NCI-H2029 treated with DMSO at 0.1 percent for 48 hours (cell line): ENCODE data around the gene UNC5C.

Experiments used
- DNase-seq: peaks from one replicate; lab custom pipeline; 2025; lab: John Stamatoyannopoulos, UW

Gene UNC5C

GRCh38 chr4:95124906-95125504 lies 423.8 kb downstream of the UNC5C start:
- DNase-seq = no peak

GRCh38 chr4:95122001-95122400 lies 426.8 kb downstream of the UNC5C start:
- DNase-seq = no peak

DNA sequence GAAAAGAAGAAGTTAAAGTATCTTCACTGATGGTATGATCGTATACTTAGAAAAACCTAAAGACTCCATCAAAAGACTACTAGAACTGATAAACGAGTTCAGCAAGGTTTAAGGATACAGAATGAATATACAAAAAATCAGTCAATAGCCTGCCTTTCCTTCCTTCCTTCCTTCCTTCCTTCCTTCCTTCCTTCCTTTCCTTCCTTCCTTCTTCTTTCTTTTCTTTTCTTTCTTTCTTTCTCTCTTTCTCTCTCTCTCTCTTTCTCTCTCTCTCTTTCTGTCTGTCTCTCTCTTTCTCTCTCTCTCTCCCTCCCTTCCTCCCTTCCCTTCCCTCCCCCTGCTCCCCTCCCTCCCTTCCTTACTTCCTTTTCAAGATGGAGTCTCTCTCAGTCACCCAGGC lies 428.3 kb downstream of the UNC5C start:
- DNase-seq = no peak

GRCh38 chr4:95118497-95118896 lies 430.3 kb downstream of the UNC5C start:
- DNase-seq = no peak

DNA sequence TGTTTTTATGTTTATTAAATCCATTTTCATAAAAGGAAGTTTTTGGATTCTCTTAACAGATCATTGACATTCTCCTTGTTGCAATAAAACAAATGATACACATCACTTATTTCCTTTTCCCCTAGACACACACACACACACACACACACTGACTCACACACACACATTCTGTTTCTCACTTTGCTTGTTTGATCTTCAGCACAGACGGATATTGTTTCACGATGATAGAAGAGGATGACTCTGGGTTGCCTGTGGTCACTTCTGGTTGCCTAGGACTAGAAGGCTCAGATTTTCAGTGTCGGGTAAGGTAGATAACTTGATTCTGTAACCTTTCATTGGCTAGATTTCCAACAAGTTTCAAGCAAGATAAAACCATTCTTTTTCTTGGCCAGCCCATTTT lies 434.3 kb downstream of the UNC5C start:
- no peak for DNase-seq
